Dendritic cell treated with granulocyte-macrophage colony-stimulating factor and Interleukin-4, amounts not matched to agents 40 ng/mL and 50 ng/mL, for 4 days (primary cell): Measurements from ENCODE around the gene VN1R5.
"Not testable (repeated sequence)": the region's sequence is repeated elsewhere in the genome, so short reads cannot be mapped to it uniquely, and the experiment has no call there.

ENCODE experiments used
- H3K27ac Mint-ChIP-seq: one replicate; pipeline ENCODE4 v1.8.0; 2022; ENCODE audit warnings: mild to moderate bottlenecking, mixed read lengths
- H3K27me3 Mint-ChIP-seq: one replicate; pipeline ENCODE4 v1.8.0; 2022; ENCODE audit warnings: mild to moderate bottlenecking, mixed read lengths
- H3K36me3 Mint-ChIP-seq: one replicate; pipeline ENCODE4 v1.8.0; 2022; ENCODE audit warnings: low read depth, mixed read lengths
- H3K4me1 Mint-ChIP-seq: one replicate; pipeline ENCODE4 v1.8.0; 2022; ENCODE audit warnings: low read depth, mixed read lengths
- H3K4me3 Mint-ChIP-seq: one replicate; pipeline ENCODE4 v1.8.0; 2022; ENCODE audit warnings: mild to moderate bottlenecking, moderate library complexity, mixed read lengths
- H3K9me3 Mint-ChIP-seq: one replicate; pipeline ENCODE4 v1.8.0; 2022; ENCODE audit warnings: mixed read lengths
- intact Hi-C: fragments of 100-400 bp; cut with micrococcal nuclease; formaldehyde crosslinking; loops from one replicate; pipeline ENCODE4 v1.15.0; 2022

Gene VN1R5

DNA sequence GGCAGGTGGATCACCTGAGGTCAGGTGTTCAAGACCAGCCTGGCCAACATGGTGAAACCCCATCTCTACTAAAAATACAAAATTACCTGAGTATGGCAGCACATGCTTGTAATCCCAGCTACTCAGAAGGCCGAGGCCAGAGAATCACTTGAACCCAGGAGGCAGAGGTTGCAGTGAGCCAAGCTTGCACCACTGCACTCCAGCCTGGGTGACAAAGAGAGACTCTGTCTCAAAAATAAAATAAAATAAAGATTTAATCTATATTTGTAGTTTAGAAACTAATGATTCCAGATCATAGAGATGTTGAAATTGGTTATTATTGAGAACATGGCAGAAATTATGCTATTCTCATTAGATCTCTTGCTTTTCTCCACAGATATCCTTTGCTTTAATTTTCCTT is at the start of gene VN1R5:
TSS of gene VN1R5 (plus strand) at position 301 of the 400 bp plus-strand sequence.
- intact Hi-C loops, H3K27me3 Mint-ChIP-seq, H3K4me3 Mint-ChIP-seq, H3K4me1 Mint-ChIP-seq, H3K36me3 Mint-ChIP-seq, H3K27ac Mint-ChIP-seq: not testable (repeated sequence)
- peaks cover 44% of the 10 kb centered on the region for H3K9me3 Mint-ChIP-seq

DNA sequence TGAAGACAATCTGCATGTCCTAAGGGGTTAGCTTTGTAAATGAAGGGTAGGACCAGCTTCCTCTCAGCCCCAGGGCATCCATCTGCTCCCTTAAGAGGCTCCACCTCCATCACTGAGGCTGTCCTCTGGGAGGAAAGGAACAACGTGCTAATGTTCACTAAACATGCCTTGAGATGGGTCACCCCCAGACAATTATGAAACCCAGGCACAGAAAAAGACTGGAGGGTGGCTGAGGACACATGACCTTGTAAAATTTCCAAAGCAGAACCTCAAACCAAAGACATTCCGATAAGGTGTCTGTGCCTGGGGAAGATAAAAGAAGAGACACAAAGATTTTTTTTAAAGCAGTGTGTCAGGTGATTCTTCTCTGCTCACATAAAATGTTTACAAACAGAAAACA is 46.5 kb upstream of the VN1R5 start:
- peak overlapping the region; percentile 92 for H3K4me3 Mint-ChIP-seq
- H3K9me3 Mint-ChIP-seq: peaks cover 29% of the 10 kb centered on the region
- no peaks in the 10 kb centered on the region for H3K27me3 Mint-ChIP-seq
- H3K4me1 Mint-ChIP-seq: peaks cover 31% of the 10 kb centered on the region
- intact Hi-C loops: no loop called here
- peaks cover 63% of the 10 kb centered on the region for H3K36me3 Mint-ChIP-seq
- peak overlapping the region; percentile 97 for H3K27ac Mint-ChIP-seq

DNA sequence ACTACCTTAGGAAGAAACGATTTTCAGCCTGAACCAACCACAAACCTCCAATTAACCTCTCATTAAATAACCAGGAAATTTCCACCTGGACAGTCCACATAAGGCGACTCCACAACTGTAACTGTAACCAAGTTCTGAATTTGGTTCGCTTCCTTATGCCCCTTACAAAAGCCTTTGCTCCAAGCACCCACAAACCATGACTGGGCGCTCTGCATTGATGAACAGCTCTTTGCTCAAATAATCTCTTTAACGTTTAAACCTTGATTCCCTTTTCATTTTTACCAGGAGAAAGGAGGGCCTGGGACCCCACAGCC is 45.9 kb upstream of the VN1R5 start:
- peaks cover 57% of the 10 kb centered on the region for H3K36me3 Mint-ChIP-seq
- H3K27me3 Mint-ChIP-seq: no peaks in the 10 kb centered on the region
- peak overlapping the region; percentile 97 for H3K27ac Mint-ChIP-seq
- H3K4me3 Mint-ChIP-seq: peak overlapping the region; percentile 92
- intact Hi-C loops: loop anchor here (2.0 to 10.0 kb wide), 2 partner anchors 105 to 121 kb away; partner anchors contain the start of genes ZNF496 and ZNF669
- peaks cover 29% of the 10 kb centered on the region for H3K9me3 Mint-ChIP-seq
- H3K4me1 Mint-ChIP-seq: peaks cover 31% of the 10 kb centered on the region

DNA sequence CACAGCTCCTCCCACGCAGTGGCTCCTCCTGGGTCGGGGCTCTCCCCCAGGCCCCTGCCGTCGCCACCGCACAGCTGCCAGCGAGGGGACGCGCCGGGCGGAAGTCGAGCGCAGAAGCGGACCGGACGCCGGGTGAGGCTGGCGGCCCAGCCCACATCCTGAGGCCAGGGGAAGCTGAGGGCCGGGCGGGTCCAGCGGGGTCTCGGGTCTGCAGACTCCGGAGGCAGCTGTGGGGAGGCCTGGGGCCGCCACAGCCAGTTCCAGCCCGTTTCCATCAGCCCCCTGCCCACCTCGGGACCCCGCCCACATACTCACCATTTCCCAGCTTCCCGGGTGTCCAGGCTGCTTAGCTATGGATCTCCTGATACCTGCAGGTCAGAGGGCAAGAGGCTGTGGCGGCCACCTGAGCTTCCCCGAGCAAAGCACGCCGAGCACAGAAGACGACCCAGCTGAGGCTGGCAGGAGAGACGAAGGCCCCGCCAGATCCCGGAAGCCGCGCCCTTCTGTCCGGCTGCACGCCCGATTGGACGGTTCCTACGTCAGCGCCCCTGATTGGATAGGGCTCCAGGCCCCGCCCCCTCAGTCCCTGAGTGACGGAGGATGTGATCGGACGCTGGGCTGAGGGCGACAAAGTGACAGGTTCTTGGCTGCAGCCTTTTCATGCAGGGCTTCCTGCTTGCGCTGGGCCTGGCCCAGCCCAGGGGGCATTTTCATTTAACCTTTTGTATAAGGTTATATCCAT is 45.3 kb upstream of the VN1R5 start:
- no peaks in the 10 kb centered on the region for H3K27me3 Mint-ChIP-seq
- H3K36me3 Mint-ChIP-seq: peaks cover 51% of the 10 kb centered on the region
- peak overlapping the region; percentile 97 for H3K27ac Mint-ChIP-seq
- peaks cover 27% of the 10 kb centered on the region for H3K9me3 Mint-ChIP-seq
- intact Hi-C loops: loop anchor here (2.0 to 10.0 kb wide), 2 partner anchors 106 to 120 kb away; partner anchors contain the start of genes ZNF496 and ZNF669
- H3K4me3 Mint-ChIP-seq: peak overlapping the region; percentile 92
- peaks cover 31% of the 10 kb centered on the region for H3K4me1 Mint-ChIP-seq

DNA sequence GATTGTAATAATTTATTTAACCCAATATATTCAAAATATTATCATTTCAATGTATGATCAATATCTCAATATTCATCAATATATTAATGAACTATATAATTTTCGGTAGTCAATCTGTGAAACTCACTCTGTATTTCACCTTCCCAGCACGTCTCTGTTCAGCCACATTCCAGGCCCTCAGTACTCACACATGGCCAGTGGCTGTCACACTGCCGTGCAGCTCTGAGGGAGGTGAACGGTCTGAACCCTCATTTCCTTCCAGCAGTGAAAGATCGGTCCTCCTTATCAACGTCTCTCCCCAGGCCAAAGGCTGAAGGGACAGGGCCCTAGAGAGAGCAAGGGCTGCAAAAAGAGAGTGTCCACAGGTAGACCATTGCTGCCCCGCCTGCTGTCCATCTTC is 44.5 kb upstream of the VN1R5 start:
- Mint-ChIP-seq H3K9me3 (peaks cover 19% of the 10 kb centered on the region), H3K4me1 (peaks cover 25% of the 10 kb centered on the region), H3K27ac (no peak overlapping the region), H3K4me3 (no peak overlapping the region), H3K36me3 (peaks cover 43% of the 10 kb centered on the region), H3K27me3 (no peaks in the 10 kb centered on the region)
- intact Hi-C loops: loop anchor here (2.0 to 10.0 kb wide), 2 partner anchors 107 to 119 kb away; partner anchors contain the start of genes ZNF496 and ZNF669

DNA sequence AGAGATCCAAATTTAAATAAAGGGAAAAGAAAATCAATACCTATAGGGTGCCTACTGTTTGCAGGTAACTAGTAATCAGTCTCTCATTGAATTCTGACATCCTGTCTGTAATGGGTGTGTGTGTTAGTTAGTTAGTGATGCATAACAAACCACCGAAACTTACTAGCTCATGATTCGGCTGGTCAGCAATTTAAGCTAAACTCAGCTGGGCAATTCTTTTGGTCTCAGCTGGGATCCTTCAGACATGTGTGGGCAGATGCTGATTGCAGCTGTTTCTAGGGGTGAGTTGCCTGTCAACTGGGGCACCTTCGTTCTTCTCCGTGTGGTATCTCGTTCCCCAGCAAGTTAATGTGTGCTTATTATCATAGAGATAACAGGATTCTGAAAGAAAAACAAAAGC is 43.9 kb upstream of the VN1R5 start:
- Mint-ChIP-seq H3K9me3 (peaks cover 12% of the 10 kb centered on the region), H3K27ac (no peak overlapping the region), H3K4me1 (peaks cover 24% of the 10 kb centered on the region), H3K27me3 (no peaks in the 10 kb centered on the region), H3K36me3 (peaks cover 37% of the 10 kb centered on the region), H3K4me3 (no peak overlapping the region)
- intact Hi-C loops: loop anchor here (10.0 kb wide), 1 partner anchor 107 kb away; the partner anchor contains the start of gene ZNF669

DNA sequence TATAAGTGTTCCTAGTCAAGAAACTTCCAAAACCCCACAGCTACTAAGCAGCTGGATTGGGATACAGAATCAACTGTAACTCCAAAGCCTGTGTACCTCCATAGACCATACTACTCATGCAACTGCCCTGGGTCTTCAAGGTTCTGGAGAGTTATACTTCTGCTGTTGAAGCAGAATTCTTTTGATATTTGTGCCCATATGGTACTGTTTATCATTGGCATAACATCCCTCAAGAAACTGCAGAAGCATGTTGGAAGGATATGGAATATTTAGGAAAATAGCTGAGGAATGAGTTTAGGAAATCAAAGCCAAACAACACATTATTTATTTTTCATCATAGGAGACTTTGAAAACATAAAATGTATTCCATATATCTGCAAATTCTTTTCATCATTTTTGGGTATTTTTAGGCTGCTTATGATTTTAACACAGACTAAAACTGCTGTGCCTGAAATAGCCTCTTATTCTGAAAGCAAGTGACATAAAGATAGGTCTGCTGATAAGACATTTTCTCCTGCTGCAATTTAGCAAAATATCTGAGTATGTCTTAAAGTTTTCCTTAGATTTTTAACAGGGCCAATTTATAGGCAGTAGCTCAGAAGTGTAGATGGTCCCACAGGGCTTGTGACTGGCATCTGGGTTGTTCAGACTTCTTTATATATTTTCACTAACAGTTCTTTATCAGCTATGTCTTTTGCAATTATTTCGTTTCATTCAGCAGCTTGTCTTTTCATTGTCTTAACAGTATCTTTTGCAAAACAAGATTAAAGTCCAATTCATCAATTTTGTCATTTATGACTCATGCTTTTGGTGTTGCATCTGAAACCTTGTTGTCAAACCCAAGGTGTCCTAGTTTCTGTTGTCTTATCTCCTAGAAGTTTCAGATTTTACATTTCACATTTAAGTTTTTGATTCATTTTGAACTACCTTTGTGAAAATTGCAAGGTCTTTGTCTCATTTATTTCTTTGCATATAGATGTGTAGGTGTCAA is 43.0 kb upstream of the VN1R5 start:
- Mint-ChIP-seq H3K27ac (no peak overlapping the region), H3K9me3 (peaks cover 3% of the 10 kb centered on the region), H3K4me3 (no peak overlapping the region), H3K27me3 (no peaks in the 10 kb centered on the region), H3K4me1 (peaks cover 19% of the 10 kb centered on the region), H3K36me3 (peaks cover 27% of the 10 kb centered on the region)
- intact Hi-C loops: loop anchor here (10.0 kb wide), 1 partner anchor 108 kb away; the partner anchor contains the start of gene ZNF669

DNA sequence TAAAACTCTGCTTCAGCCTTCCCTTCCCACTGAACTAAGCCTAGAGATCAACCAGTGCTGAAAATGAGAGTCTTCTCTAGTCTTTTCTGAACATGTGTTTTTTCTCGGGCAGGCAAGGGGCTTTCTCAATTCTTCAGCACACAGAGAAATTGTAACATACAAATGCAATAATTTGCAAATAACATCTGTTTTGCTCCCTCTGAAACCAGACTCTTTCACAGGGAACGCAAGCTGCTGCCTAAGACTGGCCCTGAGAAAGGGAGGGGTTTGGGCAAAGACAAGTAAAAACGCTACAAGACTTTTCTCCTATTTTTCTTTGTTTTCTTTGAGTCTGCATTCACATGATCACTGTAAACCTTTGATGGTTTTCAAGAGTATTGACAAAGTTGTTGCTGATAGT is 39.6 kb upstream of the VN1R5 start:
- Mint-ChIP-seq H3K36me3 (no peaks in the 10 kb centered on the region), H3K27me3 (no peaks in the 10 kb centered on the region), H3K4me3 (no peak overlapping the region), H3K27ac (no peak overlapping the region), H3K9me3 (peaks cover 3% of the 10 kb centered on the region), H3K4me1 (peaks cover 9% of the 10 kb centered on the region)
- intact Hi-C loops: loop anchor here (10.0 kb wide), 1 partner anchor 111 kb away; the partner anchor contains the start of gene ZNF669

DNA sequence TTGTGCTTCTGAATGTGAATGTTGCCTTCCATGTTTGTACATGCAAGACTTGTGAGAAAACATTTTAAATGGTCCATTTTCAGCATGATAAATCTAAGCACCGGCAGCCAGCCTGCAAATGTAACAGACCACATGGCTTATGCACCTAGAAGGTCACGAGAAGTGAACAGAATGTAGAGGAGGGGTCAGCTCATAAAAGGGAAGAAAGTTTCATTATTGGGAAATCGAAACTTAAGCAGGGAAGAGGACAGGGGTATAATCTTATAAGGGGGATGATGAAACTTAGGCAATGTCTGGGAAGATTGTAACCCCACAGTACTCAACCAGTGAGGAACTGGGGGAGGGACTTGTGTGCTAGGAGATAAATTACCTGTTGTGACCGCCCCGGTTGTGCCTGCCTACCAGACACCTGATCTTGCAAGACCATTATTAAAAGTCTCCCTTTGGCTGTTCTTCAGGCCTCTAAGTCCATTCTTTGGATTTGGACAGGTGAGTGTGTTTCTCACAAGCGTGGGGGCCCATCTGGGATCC is 37.7 kb upstream of the VN1R5 start:
- Mint-ChIP-seq H3K4me1 (peaks cover 9% of the 10 kb centered on the region), H3K27me3 (no peaks in the 10 kb centered on the region), H3K36me3 (no peaks in the 10 kb centered on the region), H3K4me3 (no peak overlapping the region), H3K27ac (no peak overlapping the region), H3K9me3 (peaks cover 22% of the 10 kb centered on the region)
- intact Hi-C loops: loop anchor here (10.0 kb wide), 1 partner anchor 113 kb away; the partner anchor contains the start of gene ZNF669

DNA sequence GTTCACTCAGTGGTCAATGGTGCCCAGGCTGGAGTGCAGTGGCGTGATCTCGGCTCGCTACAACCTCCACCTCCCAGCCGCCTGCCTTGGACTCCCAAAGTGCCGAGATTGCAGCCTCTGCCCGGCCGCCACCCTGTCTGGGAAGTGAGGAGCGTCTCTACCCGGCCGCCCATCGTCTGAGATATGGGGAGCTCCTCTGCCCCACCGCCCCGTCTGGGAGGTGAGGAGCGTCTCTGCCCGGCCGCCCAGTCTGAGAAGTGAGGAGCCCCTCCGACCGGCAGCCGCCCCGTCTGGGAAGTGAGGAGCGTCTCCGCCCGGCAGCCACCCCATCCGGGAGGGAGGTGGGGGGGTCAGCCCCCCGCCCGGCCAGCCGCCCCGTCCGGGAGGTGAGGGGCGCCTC is 35.6 kb upstream of the VN1R5 start:
- H3K4me3 Mint-ChIP-seq, H3K36me3 Mint-ChIP-seq, H3K4me1 Mint-ChIP-seq, intact Hi-C loops, H3K27ac Mint-ChIP-seq, H3K27me3 Mint-ChIP-seq: not testable (repeated sequence)
- H3K9me3 Mint-ChIP-seq: peaks cover 39% of the 10 kb centered on the region

DNA sequence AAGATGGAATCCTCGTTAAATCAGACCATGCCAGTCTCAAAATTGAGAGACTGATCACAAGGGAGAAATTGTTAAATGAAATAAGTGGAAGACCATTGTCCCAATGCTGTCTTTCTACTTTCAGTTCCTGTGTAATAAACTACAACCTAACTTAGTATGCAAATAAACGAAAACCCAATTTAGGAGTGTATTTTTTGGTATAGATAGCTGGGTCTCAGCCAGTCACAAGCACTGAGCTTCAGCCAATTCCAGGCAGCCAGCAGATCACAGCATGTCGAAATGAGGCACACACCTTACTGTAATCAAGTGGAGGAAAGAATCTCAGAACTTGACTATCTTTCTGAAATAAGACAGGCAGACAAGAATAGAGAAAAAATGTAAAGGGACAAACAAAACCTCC is 33.0 kb upstream of the VN1R5 start:
- Mint-ChIP-seq H3K4me1 (peaks cover 9% of the 10 kb centered on the region), H3K4me3 (no peak overlapping the region), H3K27ac (no peak overlapping the region), H3K36me3 (no peaks in the 10 kb centered on the region), H3K27me3 (no peaks in the 10 kb centered on the region), H3K9me3 (peaks cover 51% of the 10 kb centered on the region)
- intact Hi-C loops: no loop called here

DNA sequence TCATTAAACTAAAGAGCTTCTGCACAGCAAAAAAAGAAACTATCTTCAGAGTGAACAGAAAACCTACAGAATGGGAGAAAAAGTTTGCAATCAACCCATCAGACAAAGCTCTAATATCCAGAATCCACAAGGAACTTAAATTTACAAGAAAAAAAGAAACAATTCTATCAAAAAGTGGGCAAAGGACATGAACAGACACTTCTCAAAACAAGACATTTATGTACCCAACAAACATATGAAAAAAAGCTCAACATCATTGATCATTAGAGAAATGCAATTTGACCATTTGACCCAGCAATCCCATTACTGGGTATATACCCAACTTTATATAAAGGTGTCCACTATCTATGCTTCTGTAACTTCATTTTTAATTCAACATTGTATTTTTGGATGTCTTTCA is 31.1 kb upstream of the VN1R5 start:
- intact Hi-C loops: no loop called here

DNA sequence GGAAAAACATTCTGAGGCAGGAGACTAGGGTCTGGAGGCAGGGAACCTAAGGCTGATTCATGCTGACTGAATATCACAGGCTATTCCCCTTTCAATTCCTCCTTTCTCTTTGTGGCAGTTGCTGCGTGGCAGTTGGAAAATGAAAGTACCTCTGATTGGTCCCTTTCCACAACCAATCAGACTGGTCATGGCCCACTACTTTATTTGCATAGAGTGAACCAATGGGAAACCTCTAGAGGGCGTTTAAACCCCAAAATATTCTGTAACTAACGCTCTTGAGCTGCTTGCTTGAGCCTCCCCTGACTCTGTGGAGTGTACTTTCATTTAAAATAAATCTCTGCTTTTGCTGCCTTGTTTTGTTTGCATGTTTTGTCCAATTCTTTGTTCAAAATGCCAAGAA is 27.7 kb upstream of the VN1R5 start:
- no peaks in the 10 kb centered on the region for H3K27me3 Mint-ChIP-seq
- intact Hi-C loops: no loop called here
- H3K4me3 Mint-ChIP-seq: no peak overlapping the region
- no peak overlapping the region for H3K27ac Mint-ChIP-seq
- no peaks in the 10 kb centered on the region for H3K4me1 Mint-ChIP-seq
- H3K36me3 Mint-ChIP-seq: peaks cover 6% of the 10 kb centered on the region
- H3K9me3 Mint-ChIP-seq: peaks cover 76% of the 10 kb centered on the region

More for the DNA sequence above, 31.1 kb upstream of the VN1R5 start:
- Mint-ChIP-seq H3K9me3 (peaks cover 71% of the 10 kb centered on the region), H3K4me1 (no peaks in the 10 kb centered on the region), H3K36me3 (peaks cover 6% of the 10 kb centered on the region), H3K27me3 (no peaks in the 10 kb centered on the region), H3K27ac (no peak overlapping the region), H3K4me3 (no peak overlapping the region)

DNA sequence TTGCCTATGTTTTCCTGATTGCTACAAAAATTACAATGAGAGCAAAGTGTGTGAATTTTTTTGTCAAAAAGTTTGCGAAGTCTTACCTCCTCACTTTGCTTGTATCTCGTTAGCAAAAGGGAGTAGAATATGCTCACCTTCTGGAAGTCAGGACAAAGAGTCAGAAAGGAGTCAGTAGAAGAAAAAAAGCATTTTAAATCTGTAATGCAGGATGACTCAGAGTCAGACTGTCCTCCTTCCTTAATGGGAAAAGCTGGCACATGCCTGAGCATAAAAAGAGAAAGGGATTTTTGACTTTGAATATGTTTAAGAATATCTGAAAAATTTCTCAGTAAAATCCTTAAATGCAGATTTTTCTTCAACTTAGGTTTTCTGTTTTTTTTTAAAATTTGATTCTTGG is 14.2 kb upstream of the VN1R5 start:
- Mint-ChIP-seq H3K36me3 (no peaks in the 10 kb centered on the region), H3K27me3 (no peaks in the 10 kb centered on the region), H3K4me3 (no peak overlapping the region), H3K9me3 (peaks cover 43% of the 10 kb centered on the region), H3K4me1 (no peaks in the 10 kb centered on the region), H3K27ac (no peak overlapping the region)
- intact Hi-C loops: no loop called here
